Loucy (cell line): Measurements from ENCODE around the gene NBEA.

Source experiments
- H2AFZ ChIP-seq: fragments of 200-600 bp; sonication (generic); 2 replicates; pipeline ENCODE4 v1.6.0; 2016; ENCODE audit warnings: antibody characterized with exemption, mild to moderate bottlenecking, low read length, moderate library complexity
- H3F3A ChIP-seq: fragments of 200-600 bp; 2 replicates; pipeline ENCODE4 v1.6.0; 2016; ENCODE audit warnings: antibody characterized with exemption, low read depth, mild to moderate bottlenecking
- H3K27me3 ChIP-seq: fragments of 200-600 bp; sonication (generic); 2 replicates; pipeline ENCODE4 v1.6.1; 2014; ENCODE audit warnings: low read length, mild to moderate bottlenecking; ENCODE audit not compliant: insufficient read depth, poor library complexity, severe bottlenecking
- H3K36me3 ChIP-seq: fragments of 200-600 bp; sonication (generic); 2 replicates; pipeline ENCODE4 v1.6.1; 2016; ENCODE audit warnings: low read length; ENCODE audit not compliant: insufficient read depth
- H3K4me1 ChIP-seq: fragments of 200-600 bp; sonication (generic); 2 replicates; pipeline ENCODE4 v1.5.1; 2014; ENCODE audit warnings: low read length, mild to moderate bottlenecking; ENCODE audit not compliant: insufficient read depth, poor library complexity, severe bottlenecking
- H3K4me2 ChIP-seq: fragments of 200-600 bp; sonication (generic); 2 replicates; pipeline ENCODE4 v1.6.0; 2014; ENCODE audit warnings: antibody characterized with exemption, low read length, low read depth, mild to moderate bottlenecking; ENCODE audit not compliant: poor library complexity, severe bottlenecking
- H3K4me3 ChIP-seq: fragments of 200-600 bp; sonication (generic); 2 replicates; pipeline ENCODE4 v1.5.1; 2014; ENCODE audit warnings: low read length, mild to moderate bottlenecking, mixed read lengths; ENCODE audit not compliant: poor library complexity, severe bottlenecking
- H3K79me2 ChIP-seq: fragments of 200-600 bp; sonication (generic); 2 replicates; pipeline ENCODE4 v1.6.1; 2014; ENCODE audit warnings: low read length; ENCODE audit not compliant: insufficient read depth
- H3K9ac ChIP-seq: fragments of 200-600 bp; sonication (generic); 2 replicates; pipeline ENCODE4 v1.6.0; 2014; ENCODE audit warnings: mild to moderate bottlenecking, low read depth, low read length, moderate library complexity; ENCODE audit not compliant: poor library complexity, severe bottlenecking
- H3K9me2 ChIP-seq: fragments of 200-600 bp; sonication (generic); replicated peaks from 2 replicates; pipeline ENCODE4 v1.6.1; 2016; ENCODE audit warnings: low read depth, low read length, mixed read lengths
- H3K9me3 ChIP-seq: fragments of 200-600 bp; sonication (generic); 2 replicates; pipeline ENCODE4 v1.6.1; 2014; ENCODE audit warnings: mild to moderate bottlenecking, antibody characterized with exemption, low read length, low read depth; ENCODE audit not compliant: insufficient read depth
- H4K20me1 ChIP-seq: fragments of 200-600 bp; sonication (generic); 2 replicates; pipeline ENCODE4 v1.6.0; 2014; ENCODE audit warnings: antibody characterized with exemption, low read length, mild to moderate bottlenecking; ENCODE audit not compliant: insufficient read depth, poor library complexity, severe bottlenecking
- CTCF ChIP-seq: fragments of 200-600 bp; sonication (generic); conservative IDR thresholded peaks from 2 replicates; pipeline ENCODE4 v1.5.1; 2014; ENCODE audit warnings: mild to moderate bottlenecking, antibody characterized with exemption, low read length
- EZH2phosphoT487 ChIP-seq: fragments of 200-600 bp; IDR thresholded peaks from 2 replicates; pipeline ENCODE4 v1.6.1; 2018; ENCODE audit warnings: antibody characterized with exemption, mild to moderate bottlenecking, moderate library complexity, borderline replicate concordance

The NBEA gene

DNA sequence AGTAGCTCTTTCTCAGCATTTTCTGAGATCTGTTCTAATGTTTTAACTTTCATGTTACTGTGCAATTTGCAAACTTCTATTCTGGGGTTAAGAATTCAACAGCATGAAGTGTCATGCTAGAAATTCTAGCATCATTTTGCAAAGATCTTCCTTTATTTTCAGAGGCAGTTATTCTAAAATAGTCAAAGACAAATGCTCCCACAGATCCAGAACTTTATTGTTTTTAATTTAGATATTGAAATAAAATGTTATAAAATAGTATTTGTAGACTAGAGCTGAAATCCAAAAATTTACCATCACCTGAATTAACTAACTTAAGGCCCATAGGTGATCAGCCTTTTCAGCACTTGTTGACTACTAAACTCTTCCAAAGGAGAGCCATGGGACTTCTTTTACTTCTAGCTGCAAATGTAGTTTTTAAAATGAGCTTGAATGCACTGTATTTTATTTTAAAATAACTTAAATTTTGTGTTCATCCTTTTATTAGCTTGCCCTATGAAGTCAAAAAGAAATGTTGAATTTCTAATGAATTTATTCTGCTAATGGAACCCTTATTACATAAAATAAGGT, 531.2 kb downstream of the NBEA start:
- H3K27me3 ChIP-seq = no peaks in the 10 kb centered on the region
- no peak overlapping the region for H2AFZ ChIP-seq
- H3K36me3 ChIP-seq = no peaks in the 10 kb centered on the region
- H3K79me2 ChIP-seq = no peaks in the 10 kb centered on the region
- no peak for TF ChIP-seq EZH2phosphoT487
- TF ChIP-seq CTCF = no peak
- no peak overlapping the region for H3K4me2 ChIP-seq
- H3F3A ChIP-seq = no peaks in the 10 kb centered on the region
- H3K4me3 ChIP-seq = no peak overlapping the region
- peaks cover 16% of the 10 kb centered on the region for H3K4me1 ChIP-seq
- no peak overlapping the region for H3K9ac ChIP-seq
- H4K20me1 ChIP-seq = no peaks in the 10 kb centered on the region
- H3K9me2 ChIP-seq = no peaks in the 10 kb centered on the region
- H3K9me3 ChIP-seq = no peaks in the 10 kb centered on the region

DNA sequence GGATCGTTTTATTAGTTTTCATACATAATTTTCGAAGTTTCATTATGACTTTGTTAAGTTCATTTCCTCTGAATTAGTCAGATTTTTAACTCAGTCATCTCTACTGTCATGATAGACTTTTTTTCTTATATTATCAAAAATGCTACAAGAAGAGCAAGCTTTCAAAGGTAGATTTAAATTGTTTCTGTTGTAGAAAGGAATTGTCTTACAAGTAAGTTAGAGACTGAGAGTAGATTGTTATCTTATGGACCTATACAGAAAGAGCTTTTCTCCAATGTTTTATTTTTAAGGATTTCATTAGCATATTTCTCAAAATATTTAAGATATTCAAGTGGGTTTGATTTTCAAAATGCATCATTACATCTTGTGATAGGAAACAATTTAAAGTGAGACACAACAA, 531.7 kb downstream of the NBEA start:
- H3K36me3 ChIP-seq = no peaks in the 10 kb centered on the region
- H3K27me3 ChIP-seq = no peaks in the 10 kb centered on the region
- H3K4me2 ChIP-seq = no peak overlapping the region
- no peak for TF ChIP-seq EZH2phosphoT487
- no peak for TF ChIP-seq CTCF
- no peaks in the 10 kb centered on the region for H3F3A ChIP-seq
- H4K20me1 ChIP-seq = no peaks in the 10 kb centered on the region
- H3K9ac ChIP-seq = no peak overlapping the region
- H3K9me3 ChIP-seq = no peaks in the 10 kb centered on the region
- peaks cover 16% of the 10 kb centered on the region for H3K4me1 ChIP-seq
- no peaks in the 10 kb centered on the region for H3K9me2 ChIP-seq
- H2AFZ ChIP-seq = no peak overlapping the region
- H3K4me3 ChIP-seq = no peak overlapping the region
- no peaks in the 10 kb centered on the region for H3K79me2 ChIP-seq

- Histone ChIP-seq H2AFZ (no peak overlapping the region), H3K79me2 (no peaks in the 10 kb centered on the region), H3K9ac (no peak overlapping the region), H3K9me3 (no peaks in the 10 kb centered on the region), H3K4me2 (no peak overlapping the region), H4K20me1 (no peaks in the 10 kb centered on the region), H3K27me3 (no peaks in the 10 kb centered on the region), H3F3A (no peaks in the 10 kb centered on the region), H3K4me3 (no peak overlapping the region), H3K36me3 (no peaks in the 10 kb centered on the region), H3K4me1 (peaks cover 16% of the 10 kb centered on the region), H3K9me2 (no peaks in the 10 kb centered on the region)
- TF ChIP-seq CTCF (no peak), EZH2phosphoT487 (no peak)
These were observed 532.6 kb downstream of the NBEA start for GRCh38 chr13:35474496-35475211.
